HEK293T (cell line): ENCODE measurements around the gene CHCHD10.

Source experiments
- BHLHE40 ChIP-seq: fragments of 450-650 bp; IDR thresholded peaks from 2 replicates; pipeline ENCODE4 v1.6.1; 2016; ENCODE audit warnings: mild to moderate bottlenecking, moderate library complexity, borderline replicate concordance
- FOXA1 ChIP-seq: fragments of 450-650 bp; IDR thresholded peaks from 2 replicates; pipeline ENCODE4 v1.6.1; 2016; ENCODE audit warnings: mild to moderate bottlenecking
- FOXK2 ChIP-seq: fragments of 450-650 bp; IDR thresholded peaks from 2 replicates; pipeline ENCODE4 v1.6.1; 2016; ENCODE audit warnings: mild to moderate bottlenecking
- FOXM1 ChIP-seq: fragments of 450-650 bp; IDR thresholded peaks from 2 replicates; pipeline ENCODE4 v1.6.1; 2017; ENCODE audit warnings: mild to moderate bottlenecking, borderline replicate concordance
- HDGF ChIP-seq: fragments of 450-650 bp; IDR thresholded peaks from 2 replicates; pipeline ENCODE4 v1.6.1; 2017; ENCODE audit warnings: antibody characterized with exemption, borderline replicate concordance
- L3MBTL2 ChIP-seq: fragments of 450-650 bp; conservative IDR thresholded peaks from 2 replicates; pipeline ENCODE4 v1.6.1; 2016; ENCODE audit warnings: mild to moderate bottlenecking
- LEF1 ChIP-seq: fragments of 450-650 bp; IDR thresholded peaks from 2 replicates; pipeline ENCODE4 v1.6.1; 2017; ENCODE audit warnings: mild to moderate bottlenecking, borderline replicate concordance
- NFRKB ChIP-seq: fragments of 450-650 bp; IDR thresholded peaks from 2 replicates; pipeline ENCODE4 v1.6.1; 2016; ENCODE audit warnings: mild to moderate bottlenecking, moderate library complexity
- SP1 ChIP-seq: fragments of 450-650 bp; IDR thresholded peaks from 2 replicates; pipeline ENCODE4 v1.6.1; 2017
- SUZ12 ChIP-seq: fragments of 450-650 bp; IDR thresholded peaks from 2 replicates; pipeline ENCODE4 v1.6.1; 2016; ENCODE audit warnings: mild to moderate bottlenecking
- TARDBP ChIP-seq: fragments of 450-650 bp; IDR thresholded peaks from 2 replicates; pipeline ENCODE4 v1.6.1; 2016
- ZNF384 ChIP-seq: fragments of 450-650 bp; IDR thresholded peaks from 2 replicates; pipeline ENCODE4 v1.6.1; 2016
- TF ChIP-seq, protein P1 (sequence below): fragments of 450-650 bp; IDR thresholded peaks from 2 replicates; pipeline ENCODE4 v1.6.1; 2016

DNA sequence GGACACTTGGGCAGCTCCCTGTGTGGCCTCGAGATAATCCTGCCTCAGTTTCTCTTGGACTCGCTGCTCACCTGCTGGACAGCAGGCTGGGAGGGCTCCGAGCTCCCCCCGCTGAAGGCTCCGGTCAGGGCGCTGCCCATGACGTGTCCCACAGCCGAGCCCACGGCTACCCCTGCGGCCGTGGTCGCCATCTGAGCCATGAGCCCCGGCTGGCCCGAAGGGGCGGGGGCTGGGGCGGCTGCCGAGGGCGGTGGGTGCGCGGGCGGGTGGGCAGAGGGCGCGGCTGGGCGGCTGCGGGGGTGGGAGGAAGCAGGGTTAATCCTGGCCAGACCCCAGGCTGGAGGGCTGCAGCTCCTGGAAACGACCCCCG, 484 bp downstream of the CHCHD10 start:
- no peak for TF ChIP-seq SP1
- TF ChIP-seq, protein P1, sequence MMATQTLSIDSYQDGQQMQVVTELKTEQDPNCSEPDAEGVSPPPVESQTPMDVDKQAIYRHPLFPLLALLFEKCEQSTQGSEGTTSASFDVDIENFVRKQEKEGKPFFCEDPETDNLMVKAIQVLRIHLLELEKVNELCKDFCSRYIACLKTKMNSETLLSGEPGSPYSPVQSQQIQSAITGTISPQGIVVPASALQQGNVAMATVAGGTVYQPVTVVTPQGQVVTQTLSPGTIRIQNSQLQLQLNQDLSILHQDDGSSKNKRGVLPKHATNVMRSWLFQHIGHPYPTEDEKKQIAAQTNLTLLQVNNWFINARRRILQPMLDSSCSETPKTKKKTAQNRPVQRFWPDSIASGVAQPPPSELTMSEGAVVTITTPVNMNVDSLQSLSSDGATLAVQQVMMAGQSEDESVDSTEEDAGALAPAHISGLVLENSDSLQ: no peak
- TF ChIP-seq ZNF384: no peak
- TF ChIP-seq NFRKB: no peak
- TF ChIP-seq FOXM1: no peak
- TF ChIP-seq L3MBTL2: no peak
- TF ChIP-seq BHLHE40: no peak
- no peak for TF ChIP-seq SUZ12
- TF ChIP-seq LEF1: no peak
- TF ChIP-seq FOXA1: no peak
- no peak for TF ChIP-seq TARDBP
- no peak for TF ChIP-seq HDGF
- no peak for TF ChIP-seq FOXK2
